Iris pigment epithelial cell (primary cell): ENCODE data around the gene SLC7A14.
A peak's percentile ranks its signal among the peaks of the same experiment; 100 is the strongest.
"Not testable (repeated sequence)": the region's sequence is repeated elsewhere in the genome, so short reads cannot be mapped to it uniquely, and the experiment has no call there.

ENCODE experiments used
- DNase-seq: peaks from one replicate; pipeline ENCODE4 v3.0.0-alpha.2; 2011; ENCODE audit warnings: low read depth

The SLC7A14 gene

DNA sequence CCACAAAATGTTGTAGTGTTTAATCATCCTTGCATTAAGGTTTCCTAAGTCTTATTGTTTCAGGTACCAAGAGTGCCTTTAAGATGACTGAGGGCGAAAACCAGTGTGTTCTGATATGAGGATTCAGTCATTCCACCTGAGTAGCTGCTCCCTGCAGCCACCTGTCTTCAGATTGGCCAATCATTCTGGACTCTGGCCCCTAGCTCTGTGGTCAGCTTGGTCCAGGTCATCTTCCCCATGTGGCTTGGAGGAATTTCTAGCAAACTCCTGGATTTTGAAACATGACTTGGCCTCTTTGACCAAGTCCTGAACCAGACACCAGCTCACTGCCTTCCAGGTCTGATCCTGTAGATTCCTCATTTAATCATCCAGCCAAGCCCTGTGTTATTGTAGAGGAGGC is 7.8 kb upstream of the SLC7A14 start:
- no peak for DNase-seq

GRCh38 chr3:170589113-170589512 is 3.2 kb upstream of the SLC7A14 start:
- DNase-seq = no peak

GRCh38 chr3:170585008-170585936 is 603 bp downstream of the SLC7A14 start:
- DNase-seq = no peak

DNA sequence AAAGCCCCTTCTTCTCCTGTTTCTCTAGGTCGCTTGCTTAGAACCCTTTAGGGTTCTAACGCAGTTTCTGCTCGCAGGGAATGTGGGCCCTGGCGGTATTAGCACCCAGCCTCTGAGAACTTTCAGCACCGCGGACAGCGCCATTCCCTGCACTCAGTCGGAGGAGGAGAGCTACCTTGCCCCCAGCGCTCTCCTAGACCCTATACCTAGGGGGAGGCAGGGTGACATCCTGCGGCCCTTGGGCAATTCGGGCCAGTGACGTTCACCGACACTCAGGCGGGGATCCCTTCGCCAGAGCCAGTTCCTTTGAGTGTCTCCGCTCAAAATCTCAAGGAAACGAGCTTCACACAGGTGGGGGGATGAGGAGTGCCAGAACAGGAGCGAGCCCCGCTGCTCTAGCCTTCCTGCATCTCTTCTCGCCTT is 1.3 kb downstream of the SLC7A14 start:
- DNase-seq = peak; percentile 63

DNA sequence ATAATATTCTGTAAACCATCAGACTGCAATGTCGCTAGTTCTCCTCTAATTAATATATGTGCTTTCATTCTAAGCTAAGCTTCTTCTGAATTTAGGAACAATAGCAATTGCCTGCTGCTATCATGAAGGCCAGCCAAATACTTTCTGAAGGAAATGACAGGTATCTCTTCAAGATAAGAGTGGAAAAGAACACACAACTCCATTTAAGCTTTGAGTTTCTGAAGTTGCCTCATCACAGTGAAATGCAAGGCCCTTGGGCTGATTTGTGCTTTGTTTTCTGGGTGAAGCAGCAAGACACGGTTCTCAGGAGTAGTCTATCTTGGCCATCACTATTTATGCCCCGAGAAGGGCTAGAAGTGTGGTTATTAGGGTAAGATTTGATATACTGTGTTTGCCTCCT is 6.2 kb downstream of the SLC7A14 start:
- DNase-seq = no peak

GRCh38 chr3:170572665-170573253 is 13.1 kb downstream of the SLC7A14 start:
- DNase-seq = peak; percentile 87

DNA sequence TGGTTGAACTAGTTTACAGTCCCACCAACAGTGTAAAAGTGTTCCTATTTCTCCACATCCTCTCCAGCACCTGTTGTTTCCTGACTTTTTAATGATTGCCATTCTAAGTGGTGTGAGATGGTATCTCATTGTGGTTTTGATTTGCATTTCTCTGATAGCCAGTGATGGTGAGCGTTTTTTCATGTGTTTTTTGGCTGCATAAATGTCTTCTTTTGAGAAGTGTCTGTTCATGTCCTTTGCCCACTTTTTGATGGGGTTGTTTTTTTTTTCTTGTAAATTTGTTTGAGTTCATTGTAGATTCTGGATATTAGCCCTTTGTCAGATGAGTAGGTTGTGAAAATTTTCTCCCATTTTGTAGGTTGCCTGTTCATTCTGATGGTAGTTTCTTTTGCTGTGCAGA is 18.3 kb downstream of the SLC7A14 start:
- DNase-seq = not testable (repeated sequence)

GRCh38 chr3:170566413-170566812 is 19.5 kb downstream of the SLC7A14 start:
- DNase-seq = no peak

- no peak for DNase-seq
Measured at GRCh38 chr3:170565495-170565894, 20.4 kb downstream of the SLC7A14 start.

DNA sequence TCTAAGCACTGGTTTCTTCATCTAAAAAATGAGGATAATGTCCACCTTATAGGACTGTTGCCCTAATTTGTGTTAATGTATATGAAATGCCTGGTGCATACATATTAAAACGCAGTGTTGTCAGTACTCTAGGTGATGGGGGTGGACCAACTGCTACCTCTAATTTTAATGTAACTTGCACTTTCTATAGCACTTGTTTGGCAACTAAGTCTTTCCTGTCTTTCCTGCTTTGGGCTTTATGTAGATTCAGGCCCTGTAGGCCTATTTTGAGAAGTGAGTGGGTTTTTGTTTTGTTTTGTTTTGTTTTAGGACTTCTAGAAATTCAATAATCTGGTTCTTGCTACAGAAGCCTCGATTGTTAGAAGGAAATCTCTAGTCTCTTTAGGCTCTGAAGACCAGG is 21.2 kb downstream of the SLC7A14 start:
- DNase-seq = no peak

GRCh38 chr3:170563712-170564423 is 22.0 kb downstream of the SLC7A14 start:
- peak; percentile 82 for DNase-seq

DNA sequence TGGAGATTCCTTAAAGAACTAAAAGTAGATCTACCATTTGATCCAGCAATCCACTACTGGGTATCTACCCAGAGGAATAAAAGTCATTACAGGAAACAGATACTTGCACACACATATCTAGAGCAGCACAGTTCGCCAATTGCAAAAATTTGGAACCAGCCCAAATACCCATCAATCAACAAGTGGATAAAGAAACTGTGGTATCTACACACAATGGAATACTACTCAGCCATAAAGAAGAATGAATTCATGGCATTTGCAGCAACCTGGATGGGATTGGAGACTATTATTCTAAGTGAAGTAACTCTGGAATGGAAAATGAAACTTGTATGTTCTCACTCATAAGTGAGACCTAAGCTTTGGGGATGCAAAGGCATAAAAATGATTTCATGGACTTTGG is 23.8 kb downstream of the SLC7A14 start:
- DNase-seq = no peak

GRCh38 chr3:170560717-170561382 is 25.0 kb downstream of the SLC7A14 start:
- no peak for DNase-seq

DNA sequence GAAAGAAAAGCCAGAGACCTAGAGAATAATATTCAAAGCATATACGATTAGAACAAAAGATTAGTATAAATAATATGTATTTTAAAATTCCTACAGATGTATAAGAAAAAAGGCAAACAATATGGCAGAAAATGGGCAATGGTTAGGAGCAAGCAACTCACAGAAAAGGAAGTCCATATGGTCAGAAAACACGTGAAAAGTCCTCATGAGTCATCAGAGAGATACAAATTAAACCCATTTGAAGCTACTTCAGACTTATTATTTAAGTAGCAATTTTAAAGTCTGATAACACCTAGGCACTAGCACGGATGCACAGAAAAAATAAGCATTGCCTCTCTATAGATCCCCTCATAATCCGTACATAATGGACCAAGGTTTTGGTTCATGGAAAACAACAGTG is 25.6 kb downstream of the SLC7A14 start:
- DNase-seq = peak; percentile 43

GRCh38 chr3:170558427-170558826 is 27.4 kb downstream of the SLC7A14 start:
- DNase-seq = no peak

DNA sequence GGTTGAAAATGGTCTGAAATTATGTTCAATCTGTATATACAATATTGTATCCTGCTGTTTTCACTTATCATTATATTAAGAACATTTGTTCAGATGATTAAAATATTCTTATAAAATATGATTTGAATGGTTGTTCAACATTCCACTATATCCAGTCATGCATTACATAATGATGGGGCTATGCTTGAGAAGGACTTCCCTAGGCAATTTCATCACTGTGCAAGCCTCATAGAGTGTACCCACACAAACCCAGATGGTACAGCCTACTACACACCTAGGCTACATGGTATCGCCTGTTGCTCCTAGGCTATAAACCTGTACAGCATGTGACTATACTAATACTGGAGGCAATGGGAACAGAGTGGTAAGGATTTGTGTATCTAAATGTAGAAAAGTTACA is 30.5 kb downstream of the SLC7A14 start:
- peak; percentile 83 for DNase-seq

DNA sequence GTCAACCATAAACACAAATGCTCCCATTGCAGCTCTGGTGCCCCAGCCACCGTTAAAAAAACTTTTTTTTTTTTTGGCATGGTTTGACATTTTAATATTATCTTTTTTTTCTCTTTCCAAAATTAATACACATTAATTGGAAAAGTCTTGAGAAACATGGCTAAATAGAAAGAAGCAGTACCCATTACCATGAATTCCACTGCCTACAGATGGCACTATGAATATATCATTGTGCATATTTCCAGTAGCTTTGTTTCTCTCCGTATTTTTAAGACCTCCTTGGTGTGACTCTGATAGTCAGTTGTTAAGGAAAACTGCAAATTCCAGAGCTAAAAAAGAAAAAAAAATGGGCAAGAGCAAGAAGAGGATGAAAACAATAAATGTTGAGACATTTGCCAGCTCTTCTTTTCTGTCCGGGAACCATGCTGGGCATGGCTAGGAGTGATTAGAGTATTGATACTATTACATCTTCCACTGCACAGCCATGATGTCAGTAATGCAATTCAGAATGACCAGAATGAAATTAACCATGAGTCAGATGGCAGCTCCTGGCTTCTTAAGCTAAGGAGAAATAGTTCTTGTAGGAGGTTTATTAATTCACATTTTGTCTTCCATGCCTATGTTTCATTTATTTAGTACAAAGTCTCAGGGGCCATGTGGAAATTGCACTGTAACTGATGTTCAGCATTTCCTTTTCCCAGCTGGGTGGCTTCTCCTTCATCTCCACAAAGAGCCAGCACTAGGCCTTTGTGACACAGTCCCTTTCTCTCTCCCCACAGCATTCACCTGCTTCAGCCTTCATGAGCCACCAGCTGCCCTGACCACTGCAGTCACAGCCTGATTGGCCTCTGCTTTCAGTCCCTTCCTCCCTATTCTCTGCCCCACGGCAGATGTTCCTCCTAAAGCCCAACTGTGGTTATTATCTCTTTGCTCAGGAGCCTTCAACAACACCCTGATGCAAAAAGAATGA is 31.8 kb downstream of the SLC7A14 start:
- DNase-seq = peak; percentile 11

GRCh38 chr3:170551252-170551651 is 34.6 kb downstream of the SLC7A14 start:
- no peak for DNase-seq

DNA sequence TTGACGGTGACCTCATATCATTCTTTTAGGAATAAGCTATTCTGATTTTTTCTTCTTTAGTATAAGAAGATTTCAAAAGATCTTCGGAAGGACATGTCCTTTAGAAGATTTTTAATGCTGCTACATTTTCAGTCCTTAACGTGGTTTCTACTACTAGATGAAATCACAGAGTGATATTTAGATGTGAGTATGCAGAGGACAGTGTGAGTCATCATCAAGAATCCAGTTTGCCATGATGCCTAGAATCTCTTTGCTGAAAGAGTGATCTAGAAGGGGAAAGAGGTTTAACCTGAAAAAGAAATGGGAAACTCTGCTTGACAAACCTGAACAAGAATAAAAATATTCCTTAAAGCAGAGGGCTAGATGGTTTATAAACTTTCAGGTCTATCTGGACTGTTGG is 43.2 kb downstream of the SLC7A14 start:
- DNase-seq = peak; percentile 48

GRCh38 chr3:170539897-170540296 is 46.0 kb downstream of the SLC7A14 start:
- DNase-seq = no peak

GRCh38 chr3:170536712-170537111 is 49.2 kb downstream of the SLC7A14 start:
- no peak for DNase-seq
